NCI-H69 (cell line): ENCODE data around the gene HAT1.
"Not testable (repeated sequence)": the region's sequence is repeated elsewhere in the genome, so short reads cannot be mapped to it uniquely, and the experiment has no call there.

ENCODE experiments used
- DNase-seq: peaks from one replicate; lab custom pipeline; 2025; lab: John Stamatoyannopoulos, UW

Gene HAT1, protein sequence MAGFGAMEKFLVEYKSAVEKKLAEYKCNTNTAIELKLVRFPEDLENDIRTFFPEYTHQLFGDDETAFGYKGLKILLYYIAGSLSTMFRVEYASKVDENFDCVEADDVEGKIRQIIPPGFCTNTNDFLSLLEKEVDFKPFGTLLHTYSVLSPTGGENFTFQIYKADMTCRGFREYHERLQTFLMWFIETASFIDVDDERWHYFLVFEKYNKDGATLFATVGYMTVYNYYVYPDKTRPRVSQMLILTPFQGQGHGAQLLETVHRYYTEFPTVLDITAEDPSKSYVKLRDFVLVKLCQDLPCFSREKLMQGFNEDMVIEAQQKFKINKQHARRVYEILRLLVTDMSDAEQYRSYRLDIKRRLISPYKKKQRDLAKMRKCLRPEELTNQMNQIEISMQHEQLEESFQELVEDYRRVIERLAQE

DNA sequence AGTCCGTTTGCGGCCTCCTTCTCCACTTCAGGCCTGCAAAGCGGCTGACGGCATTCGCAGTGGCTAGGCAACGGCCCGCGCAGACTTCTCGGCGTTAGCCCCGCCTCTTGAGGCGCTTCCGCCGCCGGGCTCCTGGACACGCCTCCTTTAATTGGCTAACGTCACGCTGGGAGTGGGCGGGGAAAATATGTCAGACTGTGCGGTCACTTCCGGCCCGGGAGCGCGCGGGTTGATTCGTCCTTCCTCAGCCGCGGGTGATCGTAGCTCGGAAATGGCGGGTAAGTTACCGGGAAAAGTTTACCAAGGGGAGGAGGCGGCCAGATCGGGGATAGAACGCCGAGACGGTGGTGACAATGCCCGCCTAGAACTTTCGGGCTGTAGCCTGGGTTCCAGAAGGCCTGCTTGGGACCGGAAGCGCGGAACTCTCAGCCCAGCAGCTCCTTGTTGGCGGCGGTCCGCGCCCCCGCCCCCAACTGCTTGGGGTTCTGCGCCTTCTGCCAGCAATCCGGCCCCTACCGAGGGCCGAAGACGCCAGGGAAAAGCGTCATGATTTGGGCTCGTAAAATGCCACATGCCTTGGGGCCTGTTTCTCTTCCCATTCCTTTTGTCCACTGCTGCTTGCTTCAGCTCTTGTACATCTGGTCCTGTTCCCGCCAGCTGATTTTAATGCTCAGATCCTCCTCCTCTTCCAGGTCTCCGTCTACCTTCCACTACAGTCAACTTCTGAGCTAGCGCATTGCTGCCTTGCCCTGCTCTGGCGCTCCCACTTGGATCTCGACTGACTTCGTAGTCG is at the start of gene HAT1:
Gene HAT1, plus strand, starts transcription at position 232 of the 793 bp plus-strand sequence. Its CDS starts 40 bp downstream, at position 272.
- DNase-seq: peak; percentile 97

DNA sequence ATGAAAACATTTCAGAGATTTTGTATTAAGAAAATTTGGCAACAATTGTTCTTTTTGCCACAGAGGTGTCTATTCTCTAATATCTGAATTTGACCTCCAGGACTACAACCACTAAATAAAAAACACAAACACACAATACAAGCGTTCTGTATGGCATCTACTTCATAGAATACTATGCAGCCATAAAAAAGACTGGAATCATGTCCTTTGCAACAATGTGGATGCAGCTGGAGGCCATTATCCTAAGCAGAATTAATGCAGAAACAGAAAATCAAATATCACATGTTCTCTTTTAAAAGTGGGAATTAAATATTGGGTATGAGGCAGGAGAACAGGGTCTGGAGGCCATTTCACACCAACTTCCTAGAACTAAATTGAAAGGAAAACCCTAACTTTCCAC is 47.7 kb upstream of the HAT1 start:
- DNase-seq: no peak

DNA sequence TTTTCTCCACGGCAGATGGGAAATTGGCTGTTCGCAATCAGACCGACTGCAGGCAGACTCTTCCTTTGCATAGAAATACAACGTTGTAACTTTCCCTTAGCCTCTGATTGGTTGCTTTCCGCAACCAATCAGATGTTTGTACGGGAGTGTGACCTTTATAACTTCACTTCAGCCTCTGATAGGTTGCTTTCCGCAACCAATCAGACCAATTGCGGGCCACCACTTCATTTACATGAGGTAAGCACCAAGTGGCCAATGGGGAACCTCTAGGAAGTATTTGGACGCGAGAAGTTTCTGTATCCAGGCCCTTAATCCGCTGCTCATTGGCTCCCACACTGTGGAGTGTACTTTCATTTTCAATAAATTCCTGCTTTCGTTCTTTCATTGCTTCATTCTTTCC is 47.3 kb upstream of the HAT1 start:
- DNase-seq: no peak

DNA sequence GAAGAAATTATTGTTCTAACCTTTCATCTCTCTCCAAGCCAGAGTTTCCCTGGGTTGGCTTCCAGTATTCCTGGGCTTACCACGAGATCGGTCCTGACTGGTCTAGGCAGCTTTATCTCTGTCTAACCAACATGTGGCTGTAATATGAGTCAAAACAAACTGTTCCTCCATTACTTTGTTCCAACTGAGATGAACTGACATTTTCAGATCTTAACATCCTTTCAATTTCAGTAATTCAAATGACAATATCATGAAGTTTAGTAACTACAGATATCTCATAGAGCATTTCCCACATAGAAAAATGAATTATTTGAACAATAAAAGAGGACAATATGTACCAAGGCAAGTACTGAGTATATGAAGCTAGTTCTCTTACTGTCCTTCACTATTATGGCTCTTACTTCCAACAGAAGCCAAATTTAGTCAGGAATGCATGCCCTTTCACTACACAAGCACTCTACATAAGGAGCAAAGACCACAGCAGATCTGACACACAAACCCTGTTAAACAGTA is 43.7 kb upstream of the HAT1 start:
- DNase-seq: peak; percentile 44

DNA sequence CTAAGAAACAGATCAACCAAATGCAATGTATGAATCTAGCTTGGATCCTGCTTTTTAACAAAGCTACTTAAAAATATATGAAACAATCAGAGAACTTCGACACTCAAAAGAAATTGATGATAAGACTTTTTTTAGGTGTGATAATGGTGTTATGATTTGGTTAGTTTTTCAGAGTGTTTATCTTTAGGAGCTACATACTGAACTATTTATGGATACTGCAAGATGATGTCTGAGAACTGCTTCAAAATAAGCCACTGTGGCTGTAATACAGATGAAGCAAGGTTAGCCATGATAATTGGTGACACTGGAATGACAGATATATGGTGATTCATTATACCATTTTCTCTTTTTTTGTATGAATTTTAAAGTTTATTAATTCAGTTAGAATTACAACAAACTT is 42.4 kb upstream of the HAT1 start:
- no peak for DNase-seq

DNA sequence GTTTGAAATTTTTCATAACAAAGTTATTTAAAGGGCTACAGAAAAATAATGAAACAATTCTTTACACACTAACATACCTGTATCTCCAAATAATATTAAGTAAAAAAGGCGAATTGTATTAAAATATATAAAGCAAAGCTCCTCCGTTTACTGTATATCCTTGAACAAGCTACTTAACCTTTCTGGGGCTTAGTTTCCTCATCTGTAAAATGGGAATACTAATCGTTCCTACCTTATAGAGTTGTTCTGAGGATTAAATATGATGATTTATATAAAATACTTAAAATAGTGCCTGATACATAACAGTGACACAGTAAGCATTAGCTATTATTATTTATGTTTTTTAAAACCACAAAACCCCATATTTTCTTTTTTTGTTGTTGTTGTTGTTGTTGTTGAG is 41.5 kb upstream of the HAT1 start:
- no peak for DNase-seq

DNA sequence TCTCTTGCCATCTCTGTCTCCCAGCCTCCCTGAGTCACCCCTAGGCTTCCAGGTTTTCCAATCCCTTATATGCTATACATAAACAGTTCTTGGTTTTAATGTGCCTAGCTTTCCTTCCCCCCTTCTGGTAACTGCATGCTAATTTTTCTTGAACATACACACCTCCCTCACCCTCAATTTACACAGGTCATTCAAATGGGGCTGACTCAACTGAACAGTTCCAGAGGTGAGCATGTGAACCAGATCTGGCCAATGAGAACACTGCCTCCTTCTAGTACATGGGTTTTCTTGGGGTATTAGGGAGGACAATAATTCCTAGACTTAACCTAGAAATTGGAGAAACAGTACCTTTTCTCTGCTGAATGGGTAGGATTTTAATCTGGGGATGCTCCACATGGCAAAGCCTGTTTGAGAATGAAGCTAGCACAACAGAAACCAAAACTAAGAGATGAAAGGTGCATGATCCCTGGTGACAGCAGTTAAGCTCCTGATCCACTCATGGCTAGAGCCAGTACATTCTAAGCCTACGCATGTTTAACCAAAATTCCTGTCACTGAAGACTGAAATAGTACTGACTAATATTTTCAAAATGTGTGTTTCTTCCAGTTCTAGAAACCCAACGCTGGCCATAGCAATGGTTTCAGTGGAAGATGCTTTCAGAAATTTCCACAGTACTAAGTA is 40.0 kb upstream of the HAT1 start:
- no peak for DNase-seq

DNA sequence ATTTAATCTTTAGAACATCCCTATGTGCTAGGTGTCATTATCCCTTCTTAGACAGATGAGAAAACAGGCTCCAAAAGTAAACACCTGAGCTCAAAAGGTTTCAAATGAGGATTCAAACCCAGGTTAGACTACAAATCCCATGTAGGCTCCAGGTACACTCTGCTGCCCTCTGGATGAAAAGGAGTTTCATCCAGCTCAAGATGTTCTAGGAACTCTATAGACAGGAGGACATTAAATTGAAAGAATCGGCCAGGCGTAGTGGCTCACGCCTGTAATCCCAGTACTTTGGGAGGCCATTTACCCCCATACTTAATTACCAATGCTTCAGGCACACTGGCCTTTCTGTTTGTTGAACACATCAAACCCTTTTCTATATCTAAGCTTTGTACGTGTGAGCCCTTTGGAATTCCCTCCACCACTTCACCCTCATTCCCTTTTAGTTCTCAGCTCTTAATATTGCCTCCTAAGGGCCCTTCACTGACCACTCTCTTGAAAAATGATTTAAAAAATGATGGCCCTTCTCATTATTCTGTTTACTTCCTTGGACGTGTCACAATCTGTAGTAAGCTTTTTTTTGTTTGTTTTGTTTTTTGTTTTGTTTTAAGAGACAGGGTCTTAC is 38.9 kb upstream of the HAT1 start:
- DNase-seq: peak; percentile 3

DNA sequence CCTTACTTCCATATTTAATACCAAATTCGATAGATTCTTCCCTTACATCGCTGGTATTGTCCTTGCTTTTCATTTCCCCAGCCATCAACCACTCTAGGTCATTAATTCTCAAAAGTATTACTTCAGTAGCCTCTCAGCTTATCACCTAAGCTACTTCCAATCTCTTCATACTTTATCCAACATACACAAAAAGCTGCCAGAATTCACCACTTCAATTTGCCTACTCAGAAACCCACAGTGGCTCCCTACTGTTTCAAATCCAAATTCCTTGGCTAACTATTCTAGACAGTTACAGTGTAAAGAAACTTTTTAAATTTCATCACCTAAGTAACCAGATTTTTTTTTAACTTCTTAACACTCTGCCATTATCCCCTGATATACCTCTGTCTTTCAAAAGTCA is 32.9 kb upstream of the HAT1 start:
- no peak for DNase-seq

DNA sequence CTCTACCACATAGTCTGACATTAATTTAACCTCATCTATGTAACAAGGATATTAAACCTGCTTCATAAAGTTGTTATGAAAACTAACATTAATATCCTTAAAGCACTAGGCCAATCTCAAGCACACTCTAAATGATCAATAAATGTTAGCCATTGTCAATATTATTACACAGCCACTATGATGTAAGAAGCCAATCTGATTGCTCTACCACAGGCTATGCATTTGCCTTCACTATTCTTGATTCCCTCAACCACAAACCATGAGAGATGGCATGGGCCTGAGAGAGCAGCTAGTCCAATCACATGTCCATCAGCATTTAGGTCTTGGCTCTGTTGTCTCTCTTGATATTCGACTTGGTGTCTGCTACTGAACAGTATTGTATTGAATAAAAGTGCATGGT is 32.5 kb upstream of the HAT1 start:
- no peak for DNase-seq

DNA sequence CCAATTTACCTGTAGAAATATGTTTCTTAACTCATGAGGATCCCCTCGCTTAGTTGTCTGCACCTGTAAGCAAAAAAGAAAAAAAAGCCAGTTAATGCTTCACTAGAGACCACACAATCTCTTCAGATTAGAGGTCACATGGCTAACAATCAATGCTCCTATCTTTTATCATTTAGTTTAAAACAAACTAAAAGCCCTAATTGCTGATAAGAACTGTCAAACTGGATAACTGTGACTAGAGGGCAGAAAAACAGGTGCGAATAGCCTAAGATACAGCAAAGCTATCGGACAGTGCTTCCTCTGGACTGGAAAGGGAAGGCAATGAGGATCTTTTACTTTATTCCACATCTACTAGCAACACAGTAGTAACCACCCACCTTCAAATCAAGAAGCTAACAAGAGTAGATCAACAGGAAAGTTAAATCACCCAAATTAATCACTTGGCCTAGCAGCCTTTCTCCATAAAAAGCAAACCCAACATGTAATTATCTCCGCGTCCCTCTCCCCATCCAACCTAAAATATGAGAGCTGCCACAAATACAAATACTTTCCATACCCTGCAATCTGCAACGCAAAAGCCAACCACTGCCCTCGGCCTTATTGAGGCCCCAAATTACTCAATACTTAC is 29.0 kb upstream of the HAT1 start:
- peak; percentile 80 for DNase-seq

DNA sequence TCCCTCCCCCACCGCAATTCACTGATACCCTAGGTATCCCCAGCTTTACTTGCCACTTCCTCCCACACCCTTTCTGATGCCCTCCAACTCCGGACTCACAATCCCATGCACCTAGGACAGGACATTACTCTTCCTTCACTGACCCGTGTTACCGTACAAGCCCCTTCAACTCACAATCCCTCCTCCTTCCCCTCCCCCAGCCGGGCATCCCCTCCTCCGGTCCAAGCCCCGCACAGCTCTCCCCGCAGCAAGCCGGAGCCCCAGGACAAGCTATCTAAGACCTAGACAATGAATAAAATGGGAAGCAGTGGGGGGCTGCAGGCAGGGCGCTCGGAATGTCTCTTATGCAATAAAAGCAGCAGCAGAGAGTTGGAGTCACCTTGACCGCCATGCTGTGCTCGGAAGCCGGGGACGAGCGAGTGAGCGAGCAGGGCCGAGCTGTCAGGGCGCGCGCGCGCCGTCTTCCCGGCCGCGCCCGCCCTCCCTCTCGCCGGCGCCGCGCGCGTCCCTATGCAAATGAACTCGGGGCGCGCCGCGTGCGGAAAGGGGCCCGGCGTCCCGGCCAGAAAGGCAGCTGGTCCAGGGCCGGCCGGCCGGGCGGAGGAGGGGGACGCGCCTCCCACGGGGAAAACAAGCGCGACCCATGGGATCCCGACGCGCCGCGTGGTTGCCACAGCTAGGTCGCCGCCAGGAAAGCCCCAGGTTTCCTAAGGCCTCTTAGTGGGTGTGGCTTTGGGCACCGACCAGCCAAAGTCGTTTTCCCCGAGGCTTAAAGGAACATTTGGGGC is 28.2 kb upstream of the HAT1 start, which contains the start of gene SLC25A12:
Gene SLC25A12, minus strand, starts transcription at position 421 of the 788 bp plus-strand sequence. Its CDS starts 30 bp downstream, at position 391.
- peak; percentile 91 for DNase-seq

DNA sequence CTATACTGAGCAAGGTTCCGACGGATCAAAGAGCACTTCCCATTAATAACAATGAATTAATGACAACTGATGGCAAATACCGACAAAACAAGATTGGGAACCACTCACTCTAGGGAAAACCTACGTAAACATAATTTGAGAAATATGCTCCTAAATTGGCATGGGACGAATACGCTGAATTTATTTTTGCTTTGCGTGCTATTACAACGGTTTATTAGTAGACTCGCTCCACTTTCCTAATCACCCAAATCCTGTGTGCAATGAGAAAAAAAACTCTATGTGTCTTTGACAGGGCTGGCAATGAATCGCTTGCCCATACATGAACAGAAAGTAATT is 27.7 kb upstream of the HAT1 start:
- no peak for DNase-seq

DNA sequence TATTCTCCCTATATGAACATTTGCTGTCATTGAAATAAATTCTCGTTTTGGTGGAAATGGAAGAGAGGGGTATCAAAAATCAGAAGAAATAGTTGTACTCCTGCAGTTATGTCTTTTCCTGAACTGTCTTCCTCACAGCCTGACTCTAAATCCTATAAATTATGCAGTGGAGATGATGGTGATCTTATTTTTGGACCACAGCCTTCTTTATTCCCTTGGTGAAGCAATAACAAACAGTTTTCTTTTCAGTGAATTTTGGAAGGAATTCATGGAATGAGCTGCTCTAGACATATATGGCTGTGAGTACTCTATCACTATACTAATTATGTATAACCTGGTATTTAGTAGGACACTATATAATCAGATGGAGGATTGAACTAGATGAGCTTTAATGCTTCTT is 26.5 kb upstream of the HAT1 start:
- DNase-seq: no peak

DNA sequence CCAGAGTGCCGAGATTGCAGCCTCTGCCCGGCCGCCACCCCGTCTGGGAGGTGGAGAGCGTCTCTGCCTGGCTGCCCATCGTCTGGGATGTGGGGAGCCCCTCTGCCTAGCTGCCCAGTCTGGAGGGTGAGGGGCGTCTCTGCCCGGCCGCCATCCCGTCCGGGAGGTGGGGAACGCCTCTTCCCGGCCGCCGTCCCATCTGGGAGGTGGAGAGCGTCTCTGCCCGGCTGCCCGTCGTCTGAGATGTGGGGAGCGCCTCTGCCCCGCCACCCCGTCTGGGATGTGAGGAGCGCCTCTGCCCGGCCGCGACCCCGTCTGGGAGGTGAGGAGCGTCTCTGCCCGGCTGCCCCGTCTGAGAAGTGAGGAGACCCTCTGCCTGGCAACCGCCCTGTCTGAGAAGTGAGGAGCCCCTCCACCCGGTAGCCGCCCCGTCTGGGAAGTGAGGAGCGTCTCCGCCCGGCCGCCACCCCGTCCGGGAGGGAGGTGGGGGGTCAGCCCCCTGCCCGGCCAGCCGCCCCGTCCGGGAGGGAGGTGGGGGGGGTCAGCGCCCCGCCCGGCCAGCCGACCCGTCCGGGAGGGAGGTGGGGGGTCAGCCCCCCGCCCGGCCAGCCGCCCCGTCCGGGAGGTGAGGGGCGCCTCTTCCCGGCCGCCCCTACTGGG is 22.5 kb upstream of the HAT1 start:
- DNase-seq: not testable (repeated sequence)

DNA sequence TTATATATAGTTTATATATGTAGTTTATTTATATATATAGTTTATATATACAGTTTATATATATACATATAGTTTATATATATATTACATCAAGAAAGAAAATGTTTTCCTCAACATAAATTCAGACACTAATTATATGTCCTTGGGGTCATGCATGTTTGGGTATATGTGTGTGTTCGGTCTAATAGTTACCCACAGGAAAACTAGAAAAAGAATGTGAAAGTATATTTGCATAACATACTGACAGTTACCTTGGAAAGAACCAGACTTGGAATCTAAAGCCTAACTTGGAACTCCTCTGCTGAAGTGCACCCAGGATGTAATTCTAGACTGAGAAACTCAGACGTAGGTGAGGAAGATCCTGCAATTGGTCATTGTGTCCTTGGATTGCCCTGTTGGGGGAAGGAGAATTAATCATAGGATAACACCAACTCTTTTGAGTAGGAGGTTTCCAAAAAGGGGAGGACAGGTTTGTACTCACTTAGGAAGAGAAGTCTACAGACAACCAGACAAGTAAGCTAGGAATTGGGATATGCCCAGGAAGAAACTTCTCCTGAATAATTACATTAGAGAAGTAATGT is 19.3 kb upstream of the HAT1 start:
- no peak for DNase-seq

DNA sequence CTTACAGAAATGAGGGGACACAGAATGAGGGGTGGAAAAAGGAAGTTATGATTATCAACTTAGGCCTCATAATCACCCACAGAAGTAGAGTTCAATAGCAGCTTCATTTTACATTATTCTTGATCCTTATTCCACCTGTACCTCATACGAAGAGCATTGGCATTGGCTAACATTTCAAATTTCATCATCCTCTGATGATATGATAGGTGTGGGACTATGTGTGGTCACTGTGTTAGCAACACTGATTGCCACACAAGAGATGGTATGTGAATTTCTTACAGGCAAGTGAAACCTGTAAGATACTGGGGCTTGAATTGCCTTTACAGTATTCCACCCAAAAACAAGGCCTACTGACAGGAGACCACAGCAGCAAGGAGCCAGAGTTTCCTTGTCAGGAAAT is 14.0 kb upstream of the HAT1 start:
- no peak for DNase-seq

DNA sequence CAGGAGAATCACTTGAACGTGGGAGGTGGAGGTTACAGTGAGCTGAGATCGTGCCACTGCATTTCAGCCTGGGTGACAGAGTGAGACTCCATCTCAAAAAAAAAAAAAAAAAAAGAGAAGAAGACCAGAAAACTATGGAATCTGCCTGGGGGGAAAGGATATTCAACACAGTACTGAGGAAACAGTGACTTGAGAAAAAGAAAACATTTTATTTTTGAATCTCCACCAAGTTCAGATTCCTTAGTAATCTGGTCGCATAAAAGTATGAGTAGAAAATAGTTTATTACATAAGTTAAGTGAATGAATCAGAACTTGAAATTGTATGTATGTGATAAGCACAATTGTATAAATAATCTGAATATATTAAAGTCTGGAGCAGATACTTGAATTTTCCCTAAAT is 13.0 kb upstream of the HAT1 start:
- DNase-seq: no peak

DNA sequence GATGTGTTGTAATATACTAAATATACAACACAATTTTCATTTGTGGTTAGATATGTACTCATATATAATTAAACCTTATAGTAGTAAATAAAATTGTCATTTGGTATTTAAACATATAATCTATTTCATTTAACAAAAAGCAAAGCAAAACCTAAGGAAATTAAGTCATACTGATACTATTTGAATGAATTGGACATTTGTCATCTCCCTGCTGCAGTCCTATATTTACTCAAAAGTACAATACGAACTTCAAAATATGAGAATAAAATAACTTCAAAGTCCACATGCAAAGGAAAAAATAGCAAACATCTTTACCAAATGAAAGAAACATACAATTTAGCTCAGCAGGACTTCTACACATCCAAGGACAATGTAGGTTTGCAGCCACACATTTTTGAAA is 11.8 kb upstream of the HAT1 start:
- DNase-seq: peak; percentile 31

DNA sequence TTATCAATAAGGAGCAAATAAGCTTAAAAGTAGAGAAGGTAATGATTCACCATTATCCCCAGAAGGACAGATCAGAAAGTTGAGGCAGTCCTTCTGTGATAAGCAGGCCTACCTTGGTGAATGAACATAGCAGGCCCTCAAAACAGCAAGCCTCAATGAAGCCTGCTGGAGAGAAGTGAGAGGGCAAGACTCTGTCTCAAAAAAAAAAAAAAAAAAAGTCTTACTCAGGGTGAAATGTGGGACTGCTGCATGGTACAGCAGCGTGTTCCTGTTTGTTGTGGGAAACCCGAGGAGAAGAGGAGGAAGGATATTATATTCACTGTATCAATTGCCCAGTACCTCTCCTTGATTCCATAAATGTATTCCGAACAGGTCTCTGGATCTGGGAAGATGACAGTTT is 8.7 kb upstream of the HAT1 start:
- no peak for DNase-seq
